HepG2 (cell line): ENCODE results near the gene RARA. TPM values are rescaled to one million over a fixed set of nuclear protein-coding genes. Genes with fewer than 3 reads are reported as not detected.

Experiments
- BCLAF1 ChIP-seq: fragments of 450-650 bp; IDR thresholded peaks from 2 replicates; pipeline ENCODE4 v1.6.1; 2017; ENCODE audit warnings: mild to moderate bottlenecking
- GZF1 ChIP-seq: sonication (generic); formaldehyde crosslinking; IDR thresholded peaks from 2 replicates; pipeline ENCODE4 v1.5.1; 2020; ENCODE audit warnings: mild to moderate bottlenecking, missing genetic modification reagents
- IRF1 ChIP-seq: sonication (generic); formaldehyde crosslinking; IDR thresholded peaks from 2 replicates; pipeline ENCODE4 v1.4.0; 2020; ENCODE audit warnings: low read depth, mild to moderate bottlenecking, missing genetic modification reagents
- NAIF1 ChIP-seq: sonication (generic); formaldehyde crosslinking; IDR thresholded peaks from 2 replicates; pipeline ENCODE4 v1.5.0; 2020; ENCODE audit warnings: mild to moderate bottlenecking, missing genetic modification reagents, borderline replicate concordance
- RBM22 ChIP-seq: fragments of 200-400 bp; formaldehyde crosslinking; optimal IDR thresholded peaks from 2 replicates; pipeline ENCODE3; 2017; ENCODE audit warnings: mild to moderate bottlenecking, low read length, moderate library complexity
- RELA ChIP-seq: sonication (generic); formaldehyde crosslinking; IDR thresholded peaks from 2 replicates; pipeline ENCODE4 v1.4.0; 2020; ENCODE audit warnings: missing genetic modification reagents
- SRSF1 ChIP-seq: fragments of 200-400 bp; formaldehyde crosslinking; optimal IDR thresholded peaks from 2 replicates; pipeline ENCODE3; 2017; ENCODE audit warnings: mild to moderate bottlenecking, low read depth, low read length, moderate library complexity
- SYNCRIP ChIP-seq: fragments of 200-400 bp; formaldehyde crosslinking; IDR thresholded peaks from 2 replicates; pipeline ENCODE4 v1.6.1; 2018; ENCODE audit warnings: mild to moderate bottlenecking, low read depth, low read length; ENCODE audit not compliant: insufficient read depth
- TOPORS ChIP-seq: sonication (generic); formaldehyde crosslinking; IDR thresholded peaks from 2 replicates; pipeline ENCODE4 v1.8.0; 2023; ENCODE audit warnings: mild to moderate bottlenecking, missing genetic modification reagents
- ZNF256 ChIP-seq: sonication (generic); formaldehyde crosslinking; conservative IDR thresholded peaks from 2 replicates; pipeline ENCODE4 v1.4.0; 2020; ENCODE audit warnings: missing genetic modification reagents
- ZNF441 ChIP-seq: sonication (generic); formaldehyde crosslinking; IDR thresholded peaks from 2 replicates; pipeline ENCODE4 v1.7.0; 2021; ENCODE audit warnings: missing genetic modification reagents, borderline replicate concordance
- ZNF616 ChIP-seq: sonication (generic); formaldehyde crosslinking; IDR thresholded peaks from 2 replicates; pipeline ENCODE4 v1.5.0; 2020; ENCODE audit warnings: low read depth, mild to moderate bottlenecking, missing genetic modification reagents
- ZNF724P ChIP-seq: sonication (generic); formaldehyde crosslinking; IDR thresholded peaks from 2 replicates; pipeline ENCODE4 v1.8.0; 2022; ENCODE audit warnings: missing genetic modification reagents, borderline replicate concordance
- ZNF850 ChIP-seq: sonication (generic); formaldehyde crosslinking; conservative IDR thresholded peaks from 2 replicates; pipeline ENCODE4 v1.9.0; 2021; ENCODE audit warnings: mild to moderate bottlenecking, missing genetic modification reagents
- polyA plus RNA-seq, 8 experiments: library from polyadenylated mRNA; depleted of rRNA in 3 of 8; stranded (reverse) in 7 of 8; unstranded in 1 of 8; fragments of >200 nt; fragmentation: Illumina TruSeq in 4 of 8; extraction: Trizol in 4 of 8; gene quantifications; 2 replicates each; pipeline versions ENCODE4 v1.2.1 to v1.2.3, GENCODE V29; 2011 to 2016; ENCODE audit warnings: low read depth in 4 of 8, missing spikeins in 1 of 8, mixed read lengths in 1 of 8; ENCODE audit not compliant: insufficient read depth in 1 of 8
- total RNA-seq, 5 experiments: library from RNA; depleted of rRNA; stranded (reverse); fragments of >200 nt; fragmentation: Illumina TruSeq; extraction: Trizol; gene quantifications; 2 replicates each; pipeline ENCODE4 v1.2.3, GENCODE V29; 2016; ENCODE audit warnings: low read depth in 1 of 5
- TF ChIP-seq, protein P1 (sequence below): sonication (generic); formaldehyde crosslinking; conservative IDR thresholded peaks from 2 replicates; pipeline ENCODE4 v1.8.0; 2022; ENCODE audit warnings: mild to moderate bottlenecking, moderate library complexity, missing genetic modification reagents
- TF ChIP-seq, protein P2 (sequence below): sonication (generic); formaldehyde crosslinking; IDR thresholded peaks from 2 replicates; pipeline ENCODE4 v1.8.1; 2022; ENCODE audit warnings: low read depth, mild to moderate bottlenecking, missing genetic modification reagents
- TF ChIP-seq, protein P3 (sequence below): sonication (generic); formaldehyde crosslinking; IDR thresholded peaks from 2 replicates; pipeline ENCODE4 v1.5.1; 2020; ENCODE audit warnings: missing genetic modification reagents, mild to moderate bottlenecking, borderline replicate concordance

The RARA gene
- total and polyA plus RNA-seq, 2 of the 13 experiments (the other 11 are each of a cell fraction or from before 2014, with no cell fraction given) = 6.4 to 8.6 TPM

GRCh38 chr17:40317880-40318829 lies 9.2 kb downstream of the RARA start (continued):
- TF ChIP-seq, protein P1, sequence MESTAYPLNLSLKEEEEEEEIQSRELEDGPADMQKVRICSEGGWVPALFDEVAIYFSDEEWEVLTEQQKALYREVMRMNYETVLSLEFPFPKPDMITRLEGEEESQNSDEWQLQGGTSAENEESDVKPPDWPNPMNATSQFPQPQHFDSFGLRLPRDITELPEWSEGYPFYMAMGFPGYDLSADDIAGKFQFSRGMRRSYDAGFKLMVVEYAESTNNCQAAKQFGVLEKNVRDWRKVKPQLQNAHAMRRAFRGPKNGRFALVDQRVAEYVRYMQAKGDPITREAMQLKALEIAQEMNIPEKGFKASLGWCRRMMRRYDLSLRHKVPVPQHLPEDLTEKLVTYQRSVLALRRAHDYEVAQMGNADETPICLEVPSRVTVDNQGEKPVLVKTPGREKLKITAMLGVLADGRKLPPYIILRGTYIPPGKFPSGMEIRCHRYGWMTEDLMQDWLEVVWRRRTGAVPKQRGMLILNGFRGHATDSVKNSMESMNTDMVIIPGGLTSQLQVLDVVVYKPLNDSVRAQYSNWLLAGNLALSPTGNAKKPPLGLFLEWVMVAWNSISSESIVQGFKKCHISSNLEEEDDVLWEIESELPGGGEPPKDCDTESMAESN (CRISPR knock-in tag) = peak; percentile 66; the same call in 1 of the 2 replicates
- TF ChIP-seq, protein P2, sequence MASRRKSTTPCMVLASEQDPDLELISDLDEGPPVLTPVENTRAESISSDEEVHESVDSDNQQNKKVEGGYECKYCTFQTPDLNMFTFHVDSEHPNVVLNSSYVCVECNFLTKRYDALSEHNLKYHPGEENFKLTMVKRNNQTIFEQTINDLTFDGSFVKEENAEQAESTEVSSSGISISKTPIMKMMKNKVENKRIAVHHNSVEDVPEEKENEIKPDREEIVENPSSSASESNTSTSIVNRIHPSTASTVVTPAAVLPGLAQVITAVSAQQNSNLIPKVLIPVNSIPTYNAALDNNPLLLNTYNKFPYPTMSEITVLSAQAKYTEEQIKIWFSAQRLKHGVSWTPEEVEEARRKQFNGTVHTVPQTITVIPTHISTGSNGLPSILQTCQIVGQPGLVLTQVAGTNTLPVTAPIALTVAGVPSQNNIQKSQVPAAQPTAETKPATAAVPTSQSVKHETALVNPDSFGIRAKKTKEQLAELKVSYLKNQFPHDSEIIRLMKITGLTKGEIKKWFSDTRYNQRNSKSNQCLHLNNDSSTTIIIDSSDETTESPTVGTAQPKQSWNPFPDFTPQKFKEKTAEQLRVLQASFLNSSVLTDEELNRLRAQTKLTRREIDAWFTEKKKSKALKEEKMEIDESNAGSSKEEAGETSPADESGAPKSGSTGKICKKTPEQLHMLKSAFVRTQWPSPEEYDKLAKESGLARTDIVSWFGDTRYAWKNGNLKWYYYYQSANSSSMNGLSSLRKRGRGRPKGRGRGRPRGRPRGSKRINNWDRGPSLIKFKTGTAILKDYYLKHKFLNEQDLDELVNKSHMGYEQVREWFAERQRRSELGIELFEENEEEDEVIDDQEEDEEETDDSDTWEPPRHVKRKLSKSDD = no peak
- TF ChIP-seq ZNF724P (no peak), ZNF616 (no peak), ZNF850 (CRISPR knock-in tag) (peak; percentile 22; the same call in 1 of the 2 replicates), GZF1 (CRISPR knock-in tag) (0 out of 2 replicates have a peak, but pooled peaks have one; percentile 19), SRSF1 (no peak), NAIF1 (no peak), ZNF441 (CRISPR knock-in tag) (0 out of 2 replicates have a peak, but pooled peaks have one; percentile 42), ZNF256 (CRISPR knock-in tag) (no peak; the same call in 1 of the 2 replicates), SYNCRIP (no peak), IRF1 (CRISPR knock-in tag) (0 out of 2 replicates have a peak, but pooled peaks have one; percentile 45), TOPORS (CRISPR knock-in tag) (no peak), RBM22 (no peak), RELA (CRISPR knock-in tag) (0 out of 2 replicates have a peak, but pooled peaks have one; percentile 43), BCLAF1 (no peak)
- TF ChIP-seq, protein P3, sequence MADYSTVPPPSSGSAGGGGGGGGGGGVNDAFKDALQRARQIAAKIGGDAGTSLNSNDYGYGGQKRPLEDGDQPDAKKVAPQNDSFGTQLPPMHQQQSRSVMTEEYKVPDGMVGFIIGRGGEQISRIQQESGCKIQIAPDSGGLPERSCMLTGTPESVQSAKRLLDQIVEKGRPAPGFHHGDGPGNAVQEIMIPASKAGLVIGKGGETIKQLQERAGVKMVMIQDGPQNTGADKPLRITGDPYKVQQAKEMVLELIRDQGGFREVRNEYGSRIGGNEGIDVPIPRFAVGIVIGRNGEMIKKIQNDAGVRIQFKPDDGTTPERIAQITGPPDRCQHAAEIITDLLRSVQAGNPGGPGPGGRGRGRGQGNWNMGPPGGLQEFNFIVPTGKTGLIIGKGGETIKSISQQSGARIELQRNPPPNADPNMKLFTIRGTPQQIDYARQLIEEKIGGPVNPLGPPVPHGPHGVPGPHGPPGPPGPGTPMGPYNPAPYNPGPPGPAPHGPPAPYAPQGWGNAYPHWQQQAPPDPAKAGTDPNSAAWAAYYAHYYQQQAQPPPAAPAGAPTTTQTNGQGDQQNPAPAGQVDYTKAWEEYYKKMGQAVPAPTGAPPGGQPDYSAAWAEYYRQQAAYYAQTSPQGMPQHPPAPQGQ (CRISPR knock-in tag) = no peak
